Neural cell (in vitro differentiated cells): Measurements from ENCODE around the gene SCARB1. TPM values are rescaled to one million over a fixed set of nuclear protein-coding genes. Genes with fewer than 3 reads are reported as not detected.

Experiments
- H2AFZ ChIP-seq: fragments of 200-600, 300-800 bp; sonication (generic), shearing (Covaris generic); 2 replicates; pipeline ENCODE4 v1.6.0; 2014; ENCODE audit warnings: low read depth, mild to moderate bottlenecking, antibody characterized with exemption, low read length, moderate library complexity
- H3F3A ChIP-seq: fragments of 200-600 bp; shearing (Covaris generic); 2 replicates; pipeline ENCODE4 v1.6.1; 2016; ENCODE audit warnings: mild to moderate bottlenecking, moderate library complexity, mixed read lengths, antibody characterized with exemption, low read length; ENCODE audit not compliant: insufficient read depth, poor library complexity, severe bottlenecking
- H3K27ac ChIP-seq: fragments of 200-600, 300-800 bp; sonication (generic), shearing (Covaris generic); 2 replicates; pipeline ENCODE4 v1.5.1; 2014; ENCODE audit warnings: mild to moderate bottlenecking, low read length, moderate library complexity
- H3K27me3 ChIP-seq: fragments of 300-800, 200-600 bp; sonication (generic), shearing (Covaris generic); 2 replicates; pipeline ENCODE4 v1.6.0; 2014; ENCODE audit warnings: mild to moderate bottlenecking, low read depth, low read length, moderate library complexity; ENCODE audit not compliant: insufficient read depth
- H3K36me3 ChIP-seq: fragments of 300-800, 200-600 bp; sonication (generic), shearing (Covaris generic); 2 replicates; pipeline ENCODE4 v1.5.1; 2014; ENCODE audit warnings: mild to moderate bottlenecking, antibody characterized with exemption, low read length, moderate library complexity; ENCODE audit not compliant: insufficient read depth
- H3K4me2 ChIP-seq: fragments of 300-800, 200-600 bp; sonication (generic), shearing (Covaris generic); 2 replicates; pipeline ENCODE4 v1.6.0; 2014; ENCODE audit warnings: mild to moderate bottlenecking, low read length
- H3K4me3 ChIP-seq: fragments of 300-800, 200-600 bp; sonication (generic), shearing (Covaris generic); 2 replicates; pipeline ENCODE4 v1.5.1; 2014; ENCODE audit warnings: mild to moderate bottlenecking, low read length, moderate library complexity
- H3K79me2 ChIP-seq: fragments of 200-600 bp; shearing (Covaris generic); replicated peaks from 2 replicates; pipeline ENCODE4 v1.6.0; 2014; ENCODE audit warnings: mild to moderate bottlenecking, low read length, moderate library complexity; ENCODE audit not compliant: insufficient read depth
- H3K9ac ChIP-seq: fragments of 300-800, 200-600 bp; sonication (generic), shearing (Covaris generic); 2 replicates; pipeline ENCODE4 v1.6.1; 2016; ENCODE audit warnings: mild to moderate bottlenecking, low read length, mixed read lengths
- H3K9me2 ChIP-seq: fragments of 200-600 bp; shearing (Covaris generic); 2 replicates; pipeline ENCODE4 v1.6.1; 2016; ENCODE audit warnings: mild to moderate bottlenecking, low read length, mixed read lengths; ENCODE audit not compliant: insufficient read depth
- H3K9me3 ChIP-seq: fragments of 200-600, 300-800 bp; sonication (generic), shearing (Covaris generic); 2 replicates; pipeline ENCODE4 v1.6.1; 2016; ENCODE audit warnings: mild to moderate bottlenecking, mixed run types, low read length, moderate library complexity, mixed read lengths
- H4K20me1 ChIP-seq: fragments of 200-600 bp; shearing (Covaris generic); 2 replicates; pipeline ENCODE4 v1.6.1; 2016; ENCODE audit warnings: mild to moderate bottlenecking, mixed run types; ENCODE audit not compliant: insufficient read depth
- EP300 ChIP-seq: fragments of 450-650 bp; conservative IDR thresholded peaks from 2 replicates; pipeline ENCODE4 v1.6.1; 2014; ENCODE audit warnings: antibody characterized with exemption, mild to moderate bottlenecking, moderate library complexity; ENCODE audit not compliant: poor library complexity, severe bottlenecking
- EZH2 ChIP-seq: fragments of 200-600, 300-800 bp; shearing (Covaris generic), sonication (generic); IDR thresholded peaks from 2 replicates; pipeline ENCODE4 v1.6.1; 2014; ENCODE audit warnings: antibody characterized with exemption, low read length, borderline replicate concordance, mild to moderate bottlenecking; ENCODE audit not compliant: insufficient read depth, poor library complexity, severe bottlenecking
- MXI1 ChIP-seq: fragments of 450-650 bp; conservative IDR thresholded peaks from 2 replicates; pipeline ENCODE4 v1.6.1; 2014; ENCODE audit warnings: antibody characterized with exemption, mild to moderate bottlenecking; ENCODE audit not compliant: poor library complexity, severe bottlenecking
- POLR2AphosphoS5 ChIP-seq: IDR thresholded peaks from 2 replicates; pipeline ENCODE4 v1.6.1; 2012
- RAD21 ChIP-seq: fragments of 450-650 bp; conservative IDR thresholded peaks from 2 replicates; pipeline ENCODE4 v1.6.1; 2014; ENCODE audit warnings: antibody characterized with exemption, mild to moderate bottlenecking, moderate library complexity
- SMC3 ChIP-seq: fragments of 450-650 bp; conservative IDR thresholded peaks from 2 replicates; pipeline ENCODE4 v1.6.1; 2014; ENCODE audit warnings: antibody characterized with exemption, mild to moderate bottlenecking, moderate library complexity; ENCODE audit not compliant: poor library complexity
- TAF1 ChIP-seq: IDR thresholded peaks from 2 replicates; pipeline ENCODE4 v1.6.1; 2012; ENCODE audit warnings: low read depth
- polyA plus RNA-seq: library from polyadenylated mRNA; depleted of rRNA; stranded (reverse); fragments of >200 nt; gene quantifications from 2 replicates; pipeline ENCODE4 v1.2.3, GENCODE V29; 2014
- TF ChIP-seq, protein P1 (sequence below): IDR thresholded peaks from 2 replicates; pipeline ENCODE4 v1.6.1; 2012; ENCODE audit warnings: borderline replicate concordance
- TF ChIP-seq, protein P2 (sequence below): fragments of 450-650 bp; IDR thresholded peaks from 2 replicates; pipeline ENCODE4 v1.5.1; 2014; ENCODE audit warnings: antibody characterized with exemption, mild to moderate bottlenecking, moderate library complexity; ENCODE audit not compliant: poor library complexity, severe bottlenecking

The SCARB1 gene
- polyA plus RNA-seq, 1 donor from 2014 or later: 5.8 TPM

DNA sequence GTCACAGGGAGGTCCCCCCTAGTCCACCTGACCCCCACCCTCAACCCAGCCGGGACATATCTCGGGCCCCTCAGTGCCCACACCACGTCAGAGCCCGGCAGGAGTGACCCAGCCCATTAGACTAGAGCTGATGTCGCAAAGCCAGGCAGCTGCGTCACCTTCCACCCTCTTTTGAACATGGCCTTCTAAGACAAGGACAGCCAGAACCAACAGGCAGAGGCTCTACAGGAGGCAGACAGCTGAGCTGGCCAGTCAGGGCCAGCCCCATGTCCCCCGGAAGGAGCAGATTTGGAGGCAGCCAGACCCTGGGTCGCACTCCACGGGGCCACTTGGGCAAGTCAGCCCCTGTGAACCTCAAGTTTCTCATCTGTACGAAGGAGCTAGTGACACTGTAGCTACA, 44.1 kb downstream of the SCARB1 start:
- H3K4me3 ChIP-seq: no peak overlapping the region
- H3F3A ChIP-seq: no peaks in the 10 kb centered on the region
- no peaks in the 10 kb centered on the region for H3K27me3 ChIP-seq
- no peaks in the 10 kb centered on the region for H4K20me1 ChIP-seq
- TF ChIP-seq EP300 (no peak), SMC3 (no peak), EZH2 (no peak), RAD21 (no peak), TAF1 (no peak), POLR2AphosphoS5 (no peak), MXI1 (no peak)
- TF ChIP-seq, protein P1, sequence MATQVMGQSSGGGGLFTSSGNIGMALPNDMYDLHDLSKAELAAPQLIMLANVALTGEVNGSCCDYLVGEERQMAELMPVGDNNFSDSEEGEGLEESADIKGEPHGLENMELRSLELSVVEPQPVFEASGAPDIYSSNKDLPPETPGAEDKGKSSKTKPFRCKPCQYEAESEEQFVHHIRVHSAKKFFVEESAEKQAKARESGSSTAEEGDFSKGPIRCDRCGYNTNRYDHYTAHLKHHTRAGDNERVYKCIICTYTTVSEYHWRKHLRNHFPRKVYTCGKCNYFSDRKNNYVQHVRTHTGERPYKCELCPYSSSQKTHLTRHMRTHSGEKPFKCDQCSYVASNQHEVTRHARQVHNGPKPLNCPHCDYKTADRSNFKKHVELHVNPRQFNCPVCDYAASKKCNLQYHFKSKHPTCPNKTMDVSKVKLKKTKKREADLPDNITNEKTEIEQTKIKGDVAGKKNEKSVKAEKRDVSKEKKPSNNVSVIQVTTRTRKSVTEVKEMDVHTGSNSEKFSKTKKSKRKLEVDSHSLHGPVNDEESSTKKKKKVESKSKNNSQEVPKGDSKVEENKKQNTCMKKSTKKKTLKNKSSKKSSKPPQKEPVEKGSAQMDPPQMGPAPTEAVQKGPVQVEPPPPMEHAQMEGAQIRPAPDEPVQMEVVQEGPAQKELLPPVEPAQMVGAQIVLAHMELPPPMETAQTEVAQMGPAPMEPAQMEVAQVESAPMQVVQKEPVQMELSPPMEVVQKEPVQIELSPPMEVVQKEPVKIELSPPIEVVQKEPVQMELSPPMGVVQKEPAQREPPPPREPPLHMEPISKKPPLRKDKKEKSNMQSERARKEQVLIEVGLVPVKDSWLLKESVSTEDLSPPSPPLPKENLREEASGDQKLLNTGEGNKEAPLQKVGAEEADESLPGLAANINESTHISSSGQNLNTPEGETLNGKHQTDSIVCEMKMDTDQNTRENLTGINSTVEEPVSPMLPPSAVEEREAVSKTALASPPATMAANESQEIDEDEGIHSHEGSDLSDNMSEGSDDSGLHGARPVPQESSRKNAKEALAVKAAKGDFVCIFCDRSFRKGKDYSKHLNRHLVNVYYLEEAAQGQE: no peak
- TF ChIP-seq, protein P2, sequence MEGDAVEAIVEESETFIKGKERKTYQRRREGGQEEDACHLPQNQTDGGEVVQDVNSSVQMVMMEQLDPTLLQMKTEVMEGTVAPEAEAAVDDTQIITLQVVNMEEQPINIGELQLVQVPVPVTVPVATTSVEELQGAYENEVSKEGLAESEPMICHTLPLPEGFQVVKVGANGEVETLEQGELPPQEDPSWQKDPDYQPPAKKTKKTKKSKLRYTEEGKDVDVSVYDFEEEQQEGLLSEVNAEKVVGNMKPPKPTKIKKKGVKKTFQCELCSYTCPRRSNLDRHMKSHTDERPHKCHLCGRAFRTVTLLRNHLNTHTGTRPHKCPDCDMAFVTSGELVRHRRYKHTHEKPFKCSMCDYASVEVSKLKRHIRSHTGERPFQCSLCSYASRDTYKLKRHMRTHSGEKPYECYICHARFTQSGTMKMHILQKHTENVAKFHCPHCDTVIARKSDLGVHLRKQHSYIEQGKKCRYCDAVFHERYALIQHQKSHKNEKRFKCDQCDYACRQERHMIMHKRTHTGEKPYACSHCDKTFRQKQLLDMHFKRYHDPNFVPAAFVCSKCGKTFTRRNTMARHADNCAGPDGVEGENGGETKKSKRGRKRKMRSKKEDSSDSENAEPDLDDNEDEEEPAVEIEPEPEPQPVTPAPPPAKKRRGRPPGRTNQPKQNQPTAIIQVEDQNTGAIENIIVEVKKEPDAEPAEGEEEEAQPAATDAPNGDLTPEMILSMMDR: no peak
- no peak overlapping the region for H2AFZ ChIP-seq
- no peak overlapping the region for H3K27ac ChIP-seq
- H3K36me3 ChIP-seq: no peaks in the 10 kb centered on the region
- no peaks in the 10 kb centered on the region for H3K9me2 ChIP-seq
- H3K79me2 ChIP-seq: no peaks in the 10 kb centered on the region
- no peaks in the 10 kb centered on the region for H3K9me3 ChIP-seq
- no peak overlapping the region for H3K4me2 ChIP-seq
- H3K9ac ChIP-seq: no peak overlapping the region

DNA sequence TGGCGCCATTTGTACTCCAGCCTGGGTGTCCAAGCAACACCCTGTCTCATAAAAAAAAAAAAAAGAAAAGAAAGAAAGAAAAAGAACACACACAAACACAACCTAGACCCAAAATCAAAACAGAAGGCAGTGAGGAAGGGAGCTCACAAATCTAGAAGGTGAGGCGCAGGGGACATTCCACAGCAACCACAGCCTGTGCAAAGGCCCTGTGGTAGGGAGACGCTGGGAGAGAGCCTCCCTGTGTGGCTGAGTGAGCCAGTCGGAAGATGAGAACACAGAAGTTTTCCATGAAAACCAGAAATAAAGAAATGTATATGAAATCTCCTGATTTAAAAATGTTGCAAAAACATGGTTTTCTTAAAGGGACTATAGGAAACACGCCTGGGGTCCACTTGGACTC, 44.6 kb downstream of the SCARB1 start:
- Histone ChIP-seq H3K4me2 (no peak overlapping the region), H3K79me2 (no peaks in the 10 kb centered on the region), H3K9ac (no peak overlapping the region), H2AFZ (no peak overlapping the region), H4K20me1 (no peaks in the 10 kb centered on the region), H3K27me3 (no peaks in the 10 kb centered on the region), H3K9me2 (no peaks in the 10 kb centered on the region), H3K4me3 (no peak overlapping the region), H3K36me3 (no peaks in the 10 kb centered on the region), H3F3A (no peaks in the 10 kb centered on the region), H3K9me3 (no peaks in the 10 kb centered on the region), H3K27ac (no peak overlapping the region)
- TF ChIP-seq, protein P2: no peak
- TF ChIP-seq POLR2AphosphoS5: no peak
- TF ChIP-seq TAF1: no peak
- no peak for TF ChIP-seq RAD21
- TF ChIP-seq EP300: no peak
- no peak for TF ChIP-seq MXI1
- no peak for TF ChIP-seq SMC3
- no peak for TF ChIP-seq EZH2
- TF ChIP-seq, protein P1: no peak
